Heart left ventricle (tissue), 13 donors: ENCODE measurements around the gene BTBD6.
"Not testable (repeated sequence)": the region's sequence is repeated elsewhere in the genome, so short reads cannot be mapped to it uniquely, and the experiment has no call there.

Source experiments
- CTCF ChIP-seq, 12 donors: fragments of 200-600 bp; sonication (generic) in 4 of 12; IDR thresholded peaks; one replicate each; pipeline versions ENCODE4 v1.5.0 to v1.8.0; 2018 to 2022; ENCODE audit warnings: antibody characterized with exemption in 12 of 12, mild to moderate bottlenecking in 5 of 12
- POLR2A ChIP-seq, 2 donors: fragments of 450-650 bp; IDR thresholded peaks; one replicate each; pipeline ENCODE4 v1.6.1; 2017; ENCODE audit warnings: antibody characterized with exemption in 2 of 2, mild to moderate bottlenecking in 2 of 2, moderate library complexity in 2 of 2
- donor health status: ischemic (EF 13 %, LVEDD 7.1; RV severe dilation, severe dysfunction).
- donor health status: DM: no; HTN: yes; CAD: no.
- donor health status: DM: no; HTN: no; CAD: no.
- donor health status: ischemic (EF 25% LVEDD 6.9; RV normal size, moderate dysfunction).
- donor health status: ischemic (EF 25% LVEDD 5.7; RV mildly dilated, moderate dysfunction).
- donor health status: ischemic (EF 35%, LVEDD 5.7; RV mildly dilated, moderate dysfunction).
- donor health status: nonischemic (EF 11% LVEDD 7.7; RV severe dilation, severe dysfunction).
- donor health status: DM: yes; HTN: yes; CAD: no.
- donor health status: PGD.
- donor health status: ischemic (EF 29% LVEDD 5.4; RV normal size, mild dysfunction).
- donor health status: nonischemic (EF 23%, LVEDD 6.1; RV moderate dilation, normal function).

- not testable (repeated sequence) for TF ChIP-seq CTCF, POLR2A (IDR thresholded peaks at IDR 0.05)
Observed at GRCh38 chr14:105277448-105277847, 29.1 kb downstream of the BTBD6 start.
